PFSK-1 (cell line): ENCODE results near the gene PTGDR2.

Experiments
- POLR2AphosphoS5 ChIP-seq: IDR thresholded peaks from 2 replicates; pipeline ENCODE4 v1.6.1; 2012; ENCODE audit warnings: low read depth, mild to moderate bottlenecking, control low read depth, low read length, moderate library complexity
- SIN3A ChIP-seq: IDR thresholded peaks from 2 replicates; pipeline ENCODE4 v1.6.1; 2012; ENCODE audit warnings: mild to moderate bottlenecking, low read length, moderate library complexity, borderline replicate concordance; ENCODE audit not compliant: insufficient read depth

DNA sequence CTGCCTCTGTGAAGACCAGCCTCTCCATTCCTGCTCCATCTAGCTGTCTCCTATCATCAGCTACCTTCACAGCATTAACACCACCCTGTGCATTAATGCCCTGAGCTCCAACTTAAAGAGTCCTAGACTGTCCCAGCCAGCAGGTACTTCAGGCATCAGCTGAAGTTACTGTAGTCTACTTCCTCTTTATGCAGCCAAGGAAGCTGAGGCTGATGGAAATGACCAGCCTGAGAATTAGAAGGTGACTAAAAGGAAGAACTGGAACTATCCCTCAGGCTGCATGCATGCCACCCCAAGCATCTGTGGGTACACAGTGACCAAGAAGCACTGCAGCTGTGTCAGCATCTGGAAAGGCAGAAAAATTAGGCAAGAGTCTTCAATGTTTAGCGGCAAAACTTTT is 42.4 kb downstream of the PTGDR2 start:
- no peak for TF ChIP-seq POLR2AphosphoS5
- TF ChIP-seq SIN3A, result no peak
